Measurements from ENCODE around the gene ZNF532. TPM values are rescaled to one million over a fixed set of nuclear protein-coding genes. Genes with fewer than 3 reads are reported as not detected.

The ZNF532 gene
- total and polyA plus RNA-seq, 2 donors from 2014 or later, result 5.7 to 76.3 TPM

- H3K27ac ChIP-seq (ENCODE audit: low read depth in 2 of 2, low read length in 2 of 2), result no peak overlapping the region
- H3K4me1 ChIP-seq (ENCODE audit: control insufficient read depth in 2 of 3, insufficient read depth in 2 of 3, low read depth in 1 of 3, low read length in 3 of 3), result no peaks in the 10 kb centered on the region
- no peak overlapping the region for H3K9ac ChIP-seq (ENCODE audit: low read length in 3 of 3)
- peaks cover 9 to 29% (median 15%) of the 10 kb centered on the region in 3 donors for H3K36me3 ChIP-seq (ENCODE audit: control insufficient read depth in 2 of 3, insufficient read depth in 3 of 3, low read length in 3 of 3)
- TF ChIP-seq CTCF (IDR thresholded peaks at IDR 0.05; ENCODE audit: borderline replicate concordance, extremely low read depth, insufficient read depth), result no peak
- no peaks in the 10 kb centered on the region for H3K27me3 ChIP-seq (ENCODE audit: control insufficient read depth, insufficient read depth, low read length)
- FAIRE-seq, result no peak
- intact Hi-C loops (cut with DNase I), result no loop called here
- no peak overlapping the region for H3K4me3 ChIP-seq (ENCODE audit: low read length in 3 of 3)
- no peak for DNase-seq
- no peaks in the 10 kb centered on the region for H3K9me3 ChIP-seq (ENCODE audit: control insufficient read depth in 2 of 3, insufficient read depth in 1 of 3, low read length in 3 of 3)
These were observed 118.8 kb downstream of the ZNF532 start for GRCh38 chr18:58983260-58984155.

GRCh38 chr18:58988600-58988999, 123.9 kb downstream of the ZNF532 start:
- intact Hi-C loops (cut with DNase I), result no loop called here
- no peaks in the 10 kb centered on the region for H3K9me3 ChIP-seq (ENCODE audit: control insufficient read depth in 2 of 3, insufficient read depth in 1 of 3, low read length in 3 of 3)
- no peak for TF ChIP-seq CTCF (IDR thresholded peaks at IDR 0.05; ENCODE audit: borderline replicate concordance, extremely low read depth, insufficient read depth)
- peaks cover 0 to 3% (median under 1%) of the 10 kb centered on the region in 3 donors for H3K36me3 ChIP-seq (ENCODE audit: control insufficient read depth in 2 of 3, insufficient read depth in 3 of 3, low read length in 3 of 3)
- DNase-seq (no peak), FAIRE-seq (no peak)
- H3K4me3 ChIP-seq (ENCODE audit: low read length in 3 of 3), result no peak overlapping the region
- no peak overlapping the region for H3K27ac ChIP-seq (ENCODE audit: low read depth in 2 of 2, low read length in 2 of 2)
- no peak overlapping the region for H3K9ac ChIP-seq (ENCODE audit: low read length in 3 of 3)
- H3K4me1 ChIP-seq (ENCODE audit: control insufficient read depth in 2 of 3, insufficient read depth in 2 of 3, low read depth in 1 of 3, low read length in 3 of 3), result peaks cover 0 to 31% (median 13%) of the 10 kb centered on the region in 3 donors
- no peaks in the 10 kb centered on the region for H3K27me3 ChIP-seq (ENCODE audit: control insufficient read depth, insufficient read depth, low read length)

- Histone ChIP-seq H3K27ac (ENCODE audit: low read depth in 2 of 2, low read length in 2 of 2) (no peak overlapping the region), H3K9me3 (ENCODE audit: control insufficient read depth in 2 of 3, insufficient read depth in 1 of 3, low read length in 3 of 3) (no peaks in the 10 kb centered on the region), H3K36me3 (ENCODE audit: control insufficient read depth in 2 of 3, insufficient read depth in 3 of 3, low read length in 3 of 3) (no peaks in the 10 kb centered on the region), H3K27me3 (ENCODE audit: control insufficient read depth, insufficient read depth, low read length) (no peaks in the 10 kb centered on the region), H3K4me3 (ENCODE audit: low read length in 3 of 3) (no peak overlapping the region), H3K4me1 (ENCODE audit: control insufficient read depth in 2 of 3, insufficient read depth in 2 of 3, low read depth in 1 of 3, low read length in 3 of 3) (peaks cover 0 to 37% (median 16%) of the 10 kb centered on the region in 3 donors), H3K9ac (ENCODE audit: low read length in 3 of 3) (no peak overlapping the region)
- intact Hi-C loops (cut with DNase I), result no loop called here
- TF ChIP-seq CTCF (IDR thresholded peaks at IDR 0.05; ENCODE audit: borderline replicate concordance, extremely low read depth, insufficient read depth), result no peak
- FAIRE-seq, result no peak
- DNase-seq, result no peak
These were observed 124.6 kb downstream of the ZNF532 start for GRCh38 chr18:58989184-58989759.
